Smooth muscle cell (in vitro differentiated cells): Measurements from ENCODE around the gene PIK3AP1. TPM values are rescaled to one million over a fixed set of nuclear protein-coding genes. Genes with fewer than 3 reads are reported as not detected.
"Not testable (repeated sequence)": the region's sequence is repeated elsewhere in the genome, so short reads cannot be mapped to it uniquely, and the experiment has no call there.

Experiments
- DNase-seq: peaks from one replicate; lab custom pipeline; 2025; ENCODE audit not compliant: unreplicated experiment; lab: John Stamatoyannopoulos, UW
- H2AFZ ChIP-seq: fragments of 200-600 bp; sonication (generic); 2 replicates; pipeline ENCODE4 v1.6.0; 2016; ENCODE audit warnings: antibody characterized with exemption, low read depth, mild to moderate bottlenecking
- H3F3A ChIP-seq: fragments of 200-600 bp; sonication (generic); 2 replicates; pipeline ENCODE4 v1.6.0; 2017; ENCODE audit warnings: antibody characterized with exemption, low read depth
- H3K27ac ChIP-seq: fragments of 200-600 bp; sonication (generic); 2 replicates; pipeline ENCODE4 v1.5.1; 2016; ENCODE audit warnings: low read depth, mild to moderate bottlenecking
- H3K27me3 ChIP-seq: fragments of 200-600 bp; sonication (generic); 2 replicates; pipeline ENCODE4 v1.6.1; 2016; ENCODE audit warnings: low read depth, mild to moderate bottlenecking
- H3K36me3 ChIP-seq: fragments of 200-600 bp; sonication (generic); 2 replicates; pipeline ENCODE4 v1.5.1; 2016; ENCODE audit warnings: low read depth
- H3K4me1 ChIP-seq: fragments of 200-600 bp; sonication (generic); 2 replicates; pipeline ENCODE4 v1.5.1; 2016; ENCODE audit warnings: low read depth
- H3K4me2 ChIP-seq: fragments of 200-600 bp; sonication (generic); 2 replicates; pipeline ENCODE4 v1.6.0; 2016; ENCODE audit warnings: mild to moderate bottlenecking
- H3K4me3 ChIP-seq: fragments of 200-600 bp; sonication (generic); 2 replicates; pipeline ENCODE4 v1.5.1; 2016; ENCODE audit warnings: mild to moderate bottlenecking
- H3K79me2 ChIP-seq: fragments of 200-600 bp; sonication (generic); 2 replicates; pipeline ENCODE4 v1.6.0; 2016; ENCODE audit warnings: low read depth, mild to moderate bottlenecking
- H3K9ac ChIP-seq: fragments of 200-600 bp; sonication (generic); 2 replicates; pipeline ENCODE4 v1.6.0; 2016; ENCODE audit warnings: low read depth
- H3K9me3 ChIP-seq: fragments of 200-600 bp; sonication (generic); replicated peaks from 2 replicates; pipeline ENCODE4 v1.5.1; 2016; ENCODE audit warnings: low read depth
- H4K20me1 ChIP-seq: fragments of 200-600 bp; sonication (generic); 2 replicates; pipeline ENCODE4 v1.6.0; 2016; ENCODE audit warnings: low read depth
- CTCF ChIP-seq: fragments of 200-600 bp; sonication (generic); IDR thresholded peaks from 2 replicates; pipeline ENCODE4 v1.5.1; 2017; ENCODE audit warnings: borderline replicate concordance, mild to moderate bottlenecking, antibody characterized with exemption; ENCODE audit not compliant: insufficient read depth, poor library complexity, severe bottlenecking
- WGBS: methylation state at CpG from one replicate; pipeline ENCODE4 v1.1.7; 2016; ENCODE audit warnings: low lambda C conversion rate; 5-methylcytosine and 5-hydroxymethylcytosine counted together
- polyA plus RNA-seq: library from polyadenylated mRNA; unstranded; fragments of >200 nt; fragmentation: Nextera tagmentation; extraction: Ambion mirVana; gene quantifications from 2 replicates; pipeline ENCODE4 v1.2.1, GENCODE V29; 2016
- total RNA-seq: library from RNA; depleted of rRNA; stranded (reverse); fragments of >200 nt; gene quantifications from 2 replicates; pipeline ENCODE4 v1.2.3, GENCODE V29; 2014

Gene PIK3AP1
- total and polyA plus RNA-seq, 2 experiments from 2014 or later, result 1.2 TPM; not detected in 1

DNA sequence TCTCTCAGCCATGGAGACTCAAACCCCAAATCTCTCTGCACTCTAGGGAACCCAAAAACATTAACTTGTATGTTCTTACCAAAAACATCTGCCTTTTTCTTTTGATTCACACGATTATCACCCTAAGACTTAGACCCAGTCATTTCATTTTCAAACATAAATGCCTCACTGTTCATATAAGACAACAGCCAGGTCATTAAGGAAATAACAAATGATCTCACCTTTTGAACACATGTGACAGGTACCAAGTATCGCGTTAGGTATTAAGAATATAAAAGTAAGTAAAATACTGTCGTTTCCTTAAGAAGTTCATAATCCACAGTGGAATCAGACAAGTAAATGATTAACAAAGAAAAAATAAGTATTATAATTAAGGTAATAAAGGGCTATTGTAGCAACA is 142.3 kb downstream of the PIK3AP1 start:
- Histone ChIP-seq H3K9me3 (no peaks in the 10 kb centered on the region), H3K27ac (peak overlapping the region; percentile 8), H3K4me2 (no peak overlapping the region), H3K9ac (no peak overlapping the region), H3K4me1 (peaks cover 24% of the 10 kb centered on the region), H3K36me3 (peaks cover 11% of the 10 kb centered on the region), H3K4me3 (no peak overlapping the region), H3F3A (peaks cover 2% of the 10 kb centered on the region), H3K79me2 (peaks cover 94% of the 10 kb centered on the region), H2AFZ (no peak overlapping the region), H3K27me3 (no peaks in the 10 kb centered on the region), H4K20me1 (peaks cover 100% of the 10 kb centered on the region)
- no peak for DNase-seq
- WGBS, result 96% methylated on average over 4 of the region's 4 CpGs
- no peak for TF ChIP-seq CTCF

GRCh38 chr10:96577069-96577468 is 143.2 kb downstream of the PIK3AP1 start:
- H3K27ac ChIP-seq, result no peak overlapping the region
- WGBS, result 96% methylated on average over 1 of the region's 1 CpG

GRCh38 chr10:96576277-96576980 is 143.9 kb downstream of the PIK3AP1 start:
- no peak overlapping the region for H2AFZ ChIP-seq
- H3K9ac ChIP-seq, result no peak overlapping the region
- 96% methylated on average over 1 of the region's 1 CpG for WGBS
- peaks cover 100% of the 10 kb centered on the region for H4K20me1 ChIP-seq
- H3K4me3 ChIP-seq, result no peak overlapping the region
- peaks cover 17% of the 10 kb centered on the region for H3K4me1 ChIP-seq
- TF ChIP-seq CTCF, result no peak
- H3K9me3 ChIP-seq, result no peaks in the 10 kb centered on the region
- peaks cover 2% of the 10 kb centered on the region for H3F3A ChIP-seq
- no peaks in the 10 kb centered on the region for H3K27me3 ChIP-seq
- peaks cover 11% of the 10 kb centered on the region for H3K36me3 ChIP-seq
- no peak for DNase-seq
- H3K79me2 ChIP-seq, result peaks cover 94% of the 10 kb centered on the region
- H3K27ac ChIP-seq, result no peak overlapping the region
- H3K4me2 ChIP-seq, result no peak overlapping the region

More at GRCh38 chr10:96577069-96577468, 143.2 kb downstream of the PIK3AP1 start:
- H4K20me1 ChIP-seq, result peaks cover 100% of the 10 kb centered on the region
- DNase-seq, result no peak
- no peaks in the 10 kb centered on the region for H3K9me3 ChIP-seq
- peaks cover 2% of the 10 kb centered on the region for H3F3A ChIP-seq
- H2AFZ ChIP-seq, result no peak overlapping the region
- H3K79me2 ChIP-seq, result peaks cover 94% of the 10 kb centered on the region
- no peak overlapping the region for H3K9ac ChIP-seq
- no peak overlapping the region for H3K4me2 ChIP-seq
- no peak overlapping the region for H3K4me3 ChIP-seq
- H3K27me3 ChIP-seq, result no peaks in the 10 kb centered on the region
- no peak for TF ChIP-seq CTCF
- H3K36me3 ChIP-seq, result peaks cover 11% of the 10 kb centered on the region
- peaks cover 23% of the 10 kb centered on the region for H3K4me1 ChIP-seq

GRCh38 chr10:96574564-96574963 is 145.8 kb downstream of the PIK3AP1 start:
- not testable (repeated sequence) for H3K4me3 ChIP-seq, H3K9ac ChIP-seq, H3K9me3 ChIP-seq, H3F3A ChIP-seq, H2AFZ ChIP-seq, H3K27ac ChIP-seq, DNase-seq, H3K27me3 ChIP-seq, H3K4me2 ChIP-seq
- Histone ChIP-seq H3K4me1 (peaks cover 12% of the 10 kb centered on the region), H3K79me2 (peaks cover 99% of the 10 kb centered on the region), H4K20me1 (peaks cover 100% of the 10 kb centered on the region), H3K36me3 (peaks cover 11% of the 10 kb centered on the region)
- 97% methylated on average over 2 of the region's 2 CpGs for WGBS
